Ishikawa (cell line): ENCODE results near the gene DOK4.

Source experiments
- CREB1 ChIP-seq: IDR thresholded peaks from 2 replicates; pipeline ENCODE4 v1.6.1; 2012; ENCODE audit warnings: low read depth
- EGR1 ChIP-seq: IDR thresholded peaks from 2 replicates; pipeline ENCODE4 v1.6.1; 2012
- EP300 ChIP-seq: IDR thresholded peaks from 2 replicates; pipeline ENCODE4 v1.6.1; 2012; ENCODE audit warnings: borderline replicate concordance
- FOXM1 ChIP-seq: IDR thresholded peaks from 2 replicates; pipeline ENCODE4 v1.6.1; 2012; ENCODE audit warnings: low read depth, borderline replicate concordance
- NFIC ChIP-seq: IDR thresholded peaks from 2 replicates; pipeline ENCODE4 v1.6.1; 2012
- RAD21 ChIP-seq: IDR thresholded peaks from 2 replicates; pipeline ENCODE4 v1.6.1; 2012; ENCODE audit warnings: low read depth
- REST ChIP-seq: IDR thresholded peaks from 2 replicates; pipeline ENCODE4 v1.6.1; 2012; ENCODE audit warnings: low read depth, mild to moderate bottlenecking
- TAF1 ChIP-seq: IDR thresholded peaks from 2 replicates; pipeline ENCODE4 v1.6.1; 2012; ENCODE audit warnings: low read depth, mild to moderate bottlenecking
- TCF12 ChIP-seq: IDR thresholded peaks from 2 replicates; pipeline ENCODE4 v1.6.1; 2012; ENCODE audit warnings: low read depth
- TEAD4 ChIP-seq: IDR thresholded peaks from 2 replicates; pipeline ENCODE4 v1.6.1; 2012
- YY1 ChIP-seq: IDR thresholded peaks from 2 replicates; pipeline ENCODE4 v1.6.1; 2012; ENCODE audit warnings: low read depth
- ZBTB7A ChIP-seq: IDR thresholded peaks from 2 replicates; pipeline ENCODE4 v1.6.1; 2012; ENCODE audit warnings: low read depth
- TF ChIP-seq, protein P1 (sequence below): IDR thresholded peaks from 2 replicates; pipeline ENCODE4 v1.6.1; 2012
- TF ChIP-seq, protein P2 (sequence below): IDR thresholded peaks from 2 replicates; pipeline ENCODE4 v1.6.1; 2012

- TF ChIP-seq EGR1 (no peak), FOXM1 (no peak), YY1 (no peak), EP300 (no peak), TAF1 (no peak), RAD21 (no peak), TEAD4 (no peak), CREB1 (no peak), REST (no peak), NFIC (no peak), ZBTB7A (no peak), TCF12 (no peak)
- TF ChIP-seq, protein P1, sequence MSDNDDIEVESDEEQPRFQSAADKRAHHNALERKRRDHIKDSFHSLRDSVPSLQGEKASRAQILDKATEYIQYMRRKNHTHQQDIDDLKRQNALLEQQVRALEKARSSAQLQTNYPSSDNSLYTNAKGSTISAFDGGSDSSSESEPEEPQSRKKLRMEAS = no peak
- TF ChIP-seq, protein P2, sequence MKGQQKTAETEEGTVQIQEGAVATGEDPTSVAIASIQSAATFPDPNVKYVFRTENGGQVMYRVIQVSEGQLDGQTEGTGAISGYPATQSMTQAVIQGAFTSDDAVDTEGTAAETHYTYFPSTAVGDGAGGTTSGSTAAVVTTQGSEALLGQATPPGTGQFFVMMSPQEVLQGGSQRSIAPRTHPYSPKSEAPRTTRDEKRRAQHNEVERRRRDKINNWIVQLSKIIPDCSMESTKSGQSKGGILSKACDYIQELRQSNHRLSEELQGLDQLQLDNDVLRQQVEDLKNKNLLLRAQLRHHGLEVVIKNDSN = no peak
Observed at GRCh38 chr16:57471209-57471608, 15.1 kb downstream of the DOK4 start.
